Activated gamma-delta T cell treated with anti-CD3 and anti-CD28 coated beads, Interleukin-2, amount 50 U/mL, for 16 hours (primary cell): Measurements from ENCODE around the gene POMGNT2.

ENCODE experiments used
- DNase-seq: peaks from one replicate; pipeline ENCODE4 v3.0.0-alpha.2; 2020; ENCODE audit warnings: low read depth

POMGNT2 gene

DNA sequence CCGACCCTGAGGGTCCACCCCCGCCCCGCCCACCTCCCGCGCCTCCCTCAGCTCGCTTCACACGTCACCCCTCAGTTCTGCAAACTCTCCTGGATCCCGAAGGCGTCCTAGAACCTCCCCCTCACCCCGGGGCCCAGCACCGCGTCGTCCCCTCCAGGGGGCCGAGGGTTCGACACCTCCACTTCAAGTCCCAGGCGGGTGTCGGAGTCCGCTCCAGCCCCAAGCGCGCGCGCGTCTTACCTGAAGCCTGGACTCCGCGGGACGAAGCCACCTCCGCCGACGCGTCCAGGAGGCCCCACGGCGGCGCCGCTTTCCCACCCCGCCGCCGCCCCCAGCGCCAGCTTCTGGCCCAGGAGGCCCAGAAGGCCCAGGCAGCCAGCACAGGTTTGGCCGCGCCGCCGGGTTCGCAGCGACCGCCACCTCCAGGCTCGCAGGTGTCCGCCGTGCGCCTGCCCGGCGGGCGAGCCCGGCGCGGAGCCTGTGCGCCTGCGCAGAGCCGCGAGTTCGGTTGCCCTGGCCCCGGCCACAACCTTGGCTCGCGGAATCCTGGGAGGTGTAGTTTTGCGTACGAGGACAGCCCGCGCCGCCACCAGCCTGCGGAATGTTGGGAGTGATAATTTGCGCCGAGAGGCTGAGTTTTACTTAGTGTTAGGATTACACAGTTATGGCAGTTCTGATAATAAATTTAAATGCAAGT lies at the start of gene POMGNT2:
Gene POMGNT2, minus strand, starts transcription at position 484 of the 697 bp plus-strand sequence. CDS start 24,648 bp downstream, outside the sequence.
- DNase-seq = peak; percentile 78

- no peak for DNase-seq
These were observed 49.1 kb upstream of the POMGNT2 start for GRCh38 chr3:43154980-43155379.

DNA sequence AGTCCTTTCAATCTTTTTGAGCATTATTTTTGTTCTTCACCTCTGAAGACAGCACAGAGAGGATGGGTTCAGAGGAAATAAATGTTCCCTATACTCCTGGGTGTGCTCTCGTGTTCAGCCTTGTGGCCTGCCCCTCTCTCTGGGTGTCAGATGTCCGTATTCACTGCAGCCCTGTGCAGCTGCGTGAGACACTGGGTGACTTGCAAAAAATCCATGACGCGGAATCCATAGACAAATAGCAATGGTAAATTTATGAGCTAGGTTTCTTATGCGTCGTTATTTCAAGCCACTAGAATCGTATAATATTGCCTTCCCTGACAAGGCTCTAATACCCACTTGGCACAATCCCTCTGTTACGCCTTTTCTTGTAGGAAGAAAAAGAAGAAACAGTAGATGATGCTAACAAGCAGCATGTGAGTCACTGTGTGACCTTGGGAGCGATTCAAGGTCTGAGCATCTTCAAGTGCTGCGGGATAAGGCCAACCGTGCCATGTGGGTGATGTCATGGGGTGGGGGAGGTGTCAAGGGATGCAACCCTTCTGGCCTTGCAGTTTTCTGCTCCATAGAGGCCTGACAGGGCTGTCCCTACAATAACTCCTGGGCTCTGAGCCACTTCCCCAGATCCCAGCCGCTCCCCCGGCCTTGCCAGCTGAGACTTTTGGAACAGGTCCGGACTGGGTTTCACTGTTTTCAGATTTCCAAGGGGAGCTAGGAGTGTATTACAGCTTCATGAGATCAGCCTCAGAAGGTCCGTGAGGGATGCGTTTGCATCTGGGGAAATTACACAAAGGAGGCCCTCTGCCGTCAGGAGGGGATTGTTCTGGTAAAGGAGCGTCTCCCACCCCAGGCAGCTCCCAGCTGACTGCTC lies 47.6 kb upstream of the POMGNT2 start:
- no peak for DNase-seq

GRCh38 chr3:43152649-43153048 lies 46.8 kb upstream of the POMGNT2 start:
- no peak for DNase-seq

DNA sequence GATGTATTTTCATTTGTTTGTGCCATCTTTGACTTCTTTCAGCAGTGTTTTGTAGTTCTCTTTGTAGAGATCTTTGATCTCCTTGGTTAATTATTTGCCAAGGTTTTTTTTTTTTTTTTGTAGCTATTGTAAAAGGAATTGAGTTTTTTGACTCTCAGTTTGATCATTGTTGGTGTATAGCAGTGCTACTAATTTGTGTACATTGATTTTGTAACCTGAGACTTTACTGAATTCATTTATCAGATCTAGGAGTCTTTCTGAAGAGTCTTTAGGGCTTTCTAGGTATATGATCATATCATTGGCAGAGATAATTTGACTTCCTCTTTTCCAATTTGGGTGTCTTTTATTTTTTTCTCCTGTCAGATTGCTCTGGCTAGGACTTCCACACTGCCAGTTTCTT lies 42.2 kb upstream of the POMGNT2 start:
- no peak for DNase-seq

DNA sequence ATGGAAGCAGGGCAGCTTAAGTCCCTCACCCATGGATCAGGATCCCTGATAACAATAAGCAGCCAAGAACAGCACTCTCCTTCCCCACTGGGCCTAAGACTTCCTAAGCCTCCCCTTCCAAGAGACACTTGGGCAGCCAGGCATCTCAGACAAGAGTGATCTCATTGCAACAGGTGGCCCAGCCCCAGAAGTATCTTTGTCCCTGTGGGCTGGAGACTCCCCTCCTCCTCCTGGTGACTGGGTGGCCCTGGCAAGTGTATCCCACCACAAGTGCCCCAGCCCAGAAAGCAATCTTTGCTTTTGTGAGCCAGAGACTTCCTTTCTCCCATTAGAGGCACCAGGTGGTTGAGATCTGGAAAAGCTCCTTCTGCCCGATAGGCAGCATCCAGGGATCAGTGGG lies 40.7 kb upstream of the POMGNT2 start:
- no peak for DNase-seq

DNA sequence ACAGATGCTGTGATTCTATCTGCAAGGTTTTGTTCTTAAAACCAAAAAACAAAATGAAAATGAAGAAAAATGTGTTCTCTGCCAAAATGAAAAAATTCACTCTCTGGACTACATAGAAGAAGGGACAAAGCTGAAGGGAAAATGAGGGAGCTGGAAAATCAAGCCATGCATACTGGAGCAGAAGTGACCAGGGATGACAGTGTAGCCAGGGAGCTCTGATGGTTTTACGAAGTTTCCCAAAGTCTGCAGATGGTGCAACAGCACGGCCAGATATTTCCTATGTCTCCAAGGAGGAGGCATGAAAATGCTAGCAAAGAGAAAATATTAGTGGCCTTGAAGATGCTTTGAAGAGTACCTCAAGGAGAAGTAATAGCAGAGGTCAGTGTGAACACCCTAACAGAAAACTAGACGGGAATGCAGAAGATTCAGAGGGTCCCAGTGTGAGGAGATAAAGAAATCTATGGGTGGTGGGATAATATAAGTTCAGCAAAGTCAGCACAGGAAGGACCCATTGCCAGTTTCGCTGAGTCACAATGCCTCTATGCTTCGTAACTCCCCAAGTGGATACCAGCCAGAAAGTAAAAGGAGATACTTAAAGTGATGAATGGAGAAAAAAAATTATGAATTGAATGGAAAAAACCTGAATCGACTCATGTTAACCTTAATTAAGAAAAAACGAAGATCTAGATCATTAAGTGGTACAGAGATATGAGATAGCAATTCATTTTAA lies 39.0 kb upstream of the POMGNT2 start:
- no peak for DNase-seq

GRCh38 chr3:43142472-43142871 lies 36.6 kb upstream of the POMGNT2 start:
- no peak for DNase-seq

- no peak for DNase-seq
These were observed 32.8 kb upstream of the POMGNT2 start for GRCh38 chr3:43138488-43139231.

DNA sequence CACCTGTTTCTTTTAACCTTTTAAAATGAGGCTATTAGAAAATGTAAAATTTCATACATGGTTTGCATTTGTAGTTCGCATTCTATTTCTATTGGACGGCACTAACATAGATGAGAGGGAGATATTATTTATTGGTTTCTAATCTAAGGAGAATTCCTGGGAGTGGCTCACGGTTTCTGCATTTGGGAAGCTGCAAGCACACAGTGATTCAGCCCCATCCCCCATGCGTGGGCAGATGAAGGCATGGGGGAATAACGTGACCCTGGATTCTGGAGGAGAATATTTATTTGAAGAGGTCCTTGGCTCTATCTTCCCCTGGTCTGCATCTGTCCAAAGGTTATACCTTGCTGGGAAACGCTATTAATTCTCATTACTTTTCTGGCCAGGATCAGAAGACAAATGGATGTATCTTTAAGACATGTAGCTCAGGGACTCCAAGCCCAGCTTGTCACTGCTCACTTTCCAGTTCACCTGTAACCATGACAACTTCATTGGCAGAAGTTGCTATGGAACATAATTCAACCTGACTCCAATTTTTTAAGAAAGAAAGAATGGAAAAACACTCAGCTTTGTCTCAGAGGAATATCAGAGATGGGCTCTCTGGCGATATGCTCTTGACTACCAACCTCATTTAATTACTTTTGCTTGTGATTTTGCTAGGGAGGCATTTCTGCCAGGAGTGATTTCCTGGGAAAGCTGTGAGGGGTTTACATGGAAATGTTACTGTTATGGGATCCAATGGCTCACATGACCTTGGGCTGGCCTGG lies 27.2 kb upstream of the POMGNT2 start:
- DNase-seq = no peak

GRCh38 chr3:43132193-43132592 lies 26.3 kb upstream of the POMGNT2 start:
- no peak for DNase-seq

DNA sequence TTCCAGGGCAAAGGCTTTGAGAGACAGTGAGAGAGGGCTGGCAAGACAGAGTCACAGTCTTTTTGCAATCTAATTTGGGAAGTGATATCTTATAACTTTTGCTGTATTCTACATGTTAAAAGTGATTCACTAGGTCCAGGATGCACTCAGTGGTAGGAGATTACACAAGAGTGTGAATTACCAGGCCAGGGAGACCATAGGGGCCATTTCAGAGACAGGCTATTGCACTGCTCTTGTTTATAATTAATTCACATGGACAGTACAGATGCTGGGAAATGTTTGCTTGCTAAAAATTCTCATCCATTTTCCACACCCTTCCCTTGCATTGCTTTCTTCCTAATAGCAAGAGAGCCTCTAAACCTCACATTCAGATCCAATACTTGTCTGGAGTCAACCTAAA lies 22.6 kb upstream of the POMGNT2 start:
- no peak for DNase-seq

DNA sequence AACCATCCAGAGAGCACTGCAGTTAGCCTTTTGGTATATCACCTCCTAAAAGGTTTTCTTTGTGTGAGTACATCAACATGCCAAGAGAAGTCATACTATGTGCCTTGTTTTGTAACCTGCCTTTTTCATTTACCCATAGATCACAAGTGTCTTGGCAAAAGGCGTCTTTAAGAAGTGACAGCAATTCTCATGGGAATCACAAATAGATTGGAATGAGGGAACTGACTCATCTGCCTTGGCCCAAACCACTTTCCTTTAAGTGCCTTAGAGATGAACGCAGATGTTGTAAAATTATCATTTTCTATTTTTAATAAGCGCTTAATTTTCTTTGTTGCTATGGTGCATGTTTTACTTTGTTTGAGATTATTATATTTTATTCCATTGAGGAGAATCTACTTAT lies 20.7 kb upstream of the POMGNT2 start:
- no peak for DNase-seq

DNA sequence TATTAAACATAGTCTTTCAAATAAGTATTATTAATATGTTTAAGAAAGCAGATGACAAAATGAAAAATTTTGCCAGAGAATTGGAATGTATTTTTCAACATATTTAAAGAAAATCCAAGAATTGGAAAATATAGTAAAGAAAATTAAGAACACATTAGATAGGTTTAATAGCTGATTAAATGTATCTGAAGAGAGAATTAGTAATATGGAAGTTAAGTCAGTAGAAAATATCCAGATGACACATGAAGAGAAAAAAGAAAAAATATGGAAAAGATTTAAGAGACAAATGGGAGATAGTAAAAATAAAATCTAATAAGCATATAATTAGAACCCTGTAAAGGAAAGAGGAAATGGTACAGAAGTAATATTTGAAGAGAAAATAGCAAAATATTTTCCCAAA lies 18.0 kb upstream of the POMGNT2 start:
- no peak for DNase-seq

DNA sequence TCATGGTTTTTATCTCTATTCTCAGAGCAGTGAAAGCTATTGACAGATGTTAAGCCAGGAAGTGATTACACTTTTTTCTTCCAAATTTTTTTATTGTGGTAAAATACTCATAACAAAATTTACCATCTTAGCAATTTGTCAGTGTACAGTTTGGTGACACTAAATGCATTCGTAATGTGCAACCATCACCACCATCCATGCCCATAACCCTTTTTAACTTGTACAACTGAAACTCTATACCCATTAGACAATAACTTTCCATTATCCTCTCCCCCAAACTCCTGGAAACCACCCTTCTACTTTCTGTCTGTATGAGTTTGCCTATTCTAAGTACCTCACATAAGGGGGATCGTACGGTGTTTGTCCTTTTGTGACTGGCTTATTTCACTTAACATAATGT lies 15.1 kb upstream of the POMGNT2 start:
- DNase-seq = no peak

GRCh38 chr3:43117257-43117656 lies 11.4 kb upstream of the POMGNT2 start:
- DNase-seq = no peak

DNA sequence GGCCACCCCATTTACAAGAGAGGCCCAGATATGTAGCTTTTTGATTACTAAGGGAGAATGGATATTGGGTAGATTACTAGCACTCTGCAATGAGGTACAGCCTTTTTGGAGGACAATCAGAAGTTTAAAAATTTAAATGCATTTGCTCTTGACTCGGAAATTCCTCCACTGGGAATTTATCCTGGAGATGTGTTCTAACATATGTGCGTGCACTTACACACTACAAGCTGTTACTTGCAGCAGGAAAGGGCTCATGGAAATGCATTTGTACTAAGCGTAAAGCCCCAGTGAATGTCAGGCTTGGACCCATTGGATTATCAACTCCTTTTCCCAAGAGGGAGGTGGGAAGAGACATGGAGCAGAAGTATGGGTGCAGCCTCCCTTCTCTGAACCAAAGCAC lies 7.8 kb upstream of the POMGNT2 start:
- DNase-seq = no peak

- DNase-seq = no peak
These were observed 382 bp upstream of the POMGNT2 start for GRCh38 chr3:43106293-43106628.

DNA sequence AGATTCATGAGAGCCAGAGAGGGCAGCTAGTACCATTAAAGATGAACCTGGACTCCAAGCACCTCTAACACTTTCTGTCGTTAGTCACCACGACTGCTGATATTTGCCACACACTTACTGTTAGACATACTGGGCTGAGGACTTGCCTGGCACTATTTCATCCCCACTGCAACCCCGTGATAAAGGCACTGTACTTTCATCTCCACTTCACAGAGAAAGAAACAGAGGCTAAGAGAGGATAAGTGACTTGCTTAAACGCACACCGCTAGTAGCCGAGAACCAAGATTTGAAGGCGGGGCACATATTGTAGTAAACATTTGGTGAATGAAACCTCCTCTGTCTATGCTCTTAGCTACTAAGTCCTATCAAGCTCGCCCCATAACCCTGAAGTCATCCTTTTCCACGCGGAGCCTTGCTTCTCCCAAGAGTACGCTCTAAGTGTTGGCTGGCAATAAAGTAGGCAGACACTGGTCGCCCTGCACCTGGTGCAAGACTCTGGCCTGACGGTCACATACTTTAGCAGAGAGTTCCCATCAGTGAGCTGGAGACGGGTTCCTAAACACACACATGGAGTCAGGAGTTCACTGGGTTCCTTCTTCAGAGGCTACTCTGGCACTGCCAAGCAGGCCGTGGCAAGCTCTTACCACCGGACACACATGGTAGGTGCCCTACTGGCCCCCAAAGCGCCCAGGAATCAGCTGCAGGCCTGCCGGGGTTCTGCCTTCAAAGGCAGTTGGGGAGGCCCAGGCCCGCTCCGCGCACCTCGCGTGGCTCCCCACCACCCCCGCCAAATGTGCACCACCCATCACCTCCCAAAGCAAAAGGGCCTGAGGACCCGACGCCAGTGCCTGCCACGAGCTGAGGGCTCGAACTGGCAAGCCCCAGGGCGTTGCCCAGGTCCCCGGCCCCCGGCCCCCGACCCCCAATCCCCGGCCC lies 951 bp downstream of the POMGNT2 start:
- DNase-seq = no peak

GRCh38 chr3:43104039-43104438 lies 1.8 kb downstream of the POMGNT2 start:
- no peak for DNase-seq
